ENCODE results near the gene TRIP12. TPM values are rescaled to one million over a fixed set of nuclear protein-coding genes. Genes with fewer than 3 reads are reported as not detected.

The TRIP12 gene
- total and polyA plus RNA-seq, 10 donors: 15.3 to 263 (median 189) TPM

DNA sequence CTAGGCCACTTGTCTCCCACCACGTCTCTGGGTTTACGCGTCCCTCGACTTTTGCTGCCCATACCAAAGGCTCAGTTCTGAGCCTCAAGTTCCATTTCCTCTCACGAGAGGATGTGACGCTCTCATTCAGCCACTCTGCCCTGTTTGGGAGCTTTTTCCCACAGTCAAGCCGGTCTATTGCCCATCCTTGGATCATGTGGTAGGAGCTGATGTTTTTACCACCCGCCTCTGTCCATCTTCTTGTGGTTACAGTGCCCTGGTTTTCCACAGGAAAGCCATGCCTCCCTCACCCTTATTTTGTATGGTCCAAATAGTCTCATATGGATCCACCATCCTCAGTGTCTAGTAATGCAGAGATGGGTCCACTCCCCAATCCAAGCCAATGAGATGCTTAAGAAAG, 20.9 kb upstream of the TRIP12 start:
- no peak for TF ChIP-seq POLR2AphosphoS5 (IDR thresholded peaks at IDR 0.05)
- TF ChIP-seq POLR2A (IDR thresholded peaks at IDR 0.05): no peak
- TF ChIP-seq, protein P1, sequence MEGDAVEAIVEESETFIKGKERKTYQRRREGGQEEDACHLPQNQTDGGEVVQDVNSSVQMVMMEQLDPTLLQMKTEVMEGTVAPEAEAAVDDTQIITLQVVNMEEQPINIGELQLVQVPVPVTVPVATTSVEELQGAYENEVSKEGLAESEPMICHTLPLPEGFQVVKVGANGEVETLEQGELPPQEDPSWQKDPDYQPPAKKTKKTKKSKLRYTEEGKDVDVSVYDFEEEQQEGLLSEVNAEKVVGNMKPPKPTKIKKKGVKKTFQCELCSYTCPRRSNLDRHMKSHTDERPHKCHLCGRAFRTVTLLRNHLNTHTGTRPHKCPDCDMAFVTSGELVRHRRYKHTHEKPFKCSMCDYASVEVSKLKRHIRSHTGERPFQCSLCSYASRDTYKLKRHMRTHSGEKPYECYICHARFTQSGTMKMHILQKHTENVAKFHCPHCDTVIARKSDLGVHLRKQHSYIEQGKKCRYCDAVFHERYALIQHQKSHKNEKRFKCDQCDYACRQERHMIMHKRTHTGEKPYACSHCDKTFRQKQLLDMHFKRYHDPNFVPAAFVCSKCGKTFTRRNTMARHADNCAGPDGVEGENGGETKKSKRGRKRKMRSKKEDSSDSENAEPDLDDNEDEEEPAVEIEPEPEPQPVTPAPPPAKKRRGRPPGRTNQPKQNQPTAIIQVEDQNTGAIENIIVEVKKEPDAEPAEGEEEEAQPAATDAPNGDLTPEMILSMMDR (IDR thresholded peaks at IDR 0.05 in 8 of 11, conservative IDR thresholded peaks at IDR 0.05 in 3 of 11): no peak
- H3K4me3 ChIP-seq: no peak overlapping the region
- no peaks in the 10 kb centered on the region for H3K36me3 ChIP-seq
- DNase-seq: no peak
- no peaks in the 10 kb centered on the region for H3K4me1 ChIP-seq
- H3K27ac ChIP-seq: no peak overlapping the region
- no peaks in the 10 kb centered on the region for H3K9me3 ChIP-seq
- no peaks in the 10 kb centered on the region for H3K27me3 ChIP-seq (replicated peaks in 1 of 7)
- WGBS, 5 donors: 93 to 97% (median 95%) methylated on average over 8 of the region's 8 CpGs
- intact Hi-C loops (cut with DNase I; ENCODE audit: low total_unique reads): no loop called here

- intact Hi-C loops (cut with DNase I; ENCODE audit: low total_unique reads): no loop called here
Measured at GRCh38 chr2:229937537-229937936, 15.7 kb upstream of the TRIP12 start.

DNA sequence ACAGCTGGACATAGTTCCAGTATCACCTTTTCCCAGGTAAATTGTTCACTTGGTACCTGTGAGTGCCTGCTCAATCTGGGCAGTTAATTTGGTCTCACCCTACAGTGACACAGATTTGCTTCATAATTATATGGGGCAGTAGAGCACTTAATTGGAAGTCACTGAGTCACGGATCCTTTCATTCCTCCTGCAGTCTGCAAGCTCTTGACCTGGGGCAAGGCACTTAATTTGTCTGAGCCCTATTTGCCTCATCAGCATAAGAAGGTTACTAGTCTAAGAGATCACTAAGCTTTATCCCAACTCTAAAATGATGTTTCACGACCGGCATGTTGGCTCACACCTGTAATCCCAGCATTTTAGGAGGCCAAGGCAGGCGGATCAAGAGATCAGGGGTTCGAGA, 9.4 kb upstream of the TRIP12 start:
- no peak overlapping the region for H3K27ac ChIP-seq
- no peak for DNase-seq
- no peaks in the 10 kb centered on the region for H3K27me3 ChIP-seq (replicated peaks in 1 of 7)
- no peaks in the 10 kb centered on the region for H3K36me3 ChIP-seq
- H3K9me3 ChIP-seq: peaks cover 0 to 3% (median 0%) of the 10 kb centered on the region in 8 donors
- no peaks in the 10 kb centered on the region for H3K4me1 ChIP-seq
- intact Hi-C loops (cut with DNase I; ENCODE audit: low total_unique reads): no loop called here
- H3K4me3 ChIP-seq: no peak overlapping the region
- no peak for TF ChIP-seq POLR2A (IDR thresholded peaks at IDR 0.05)
- WGBS, 5 donors: 87 to 96% (median 91%) methylated on average over 5 of the region's 5 CpGs

More at GRCh38 chr2:229937537-229937936, 15.7 kb upstream of the TRIP12 start:
- no peak for DNase-seq
- Histone ChIP-seq H3K4me3 (no peak overlapping the region), H3K9me3 (peaks cover 0 to 3% (median 0%) of the 10 kb centered on the region in 8 donors), H3K27ac (no peak overlapping the region), H3K36me3 (no peaks in the 10 kb centered on the region), H3K27me3 (replicated peaks in 1 of 7) (no peaks in the 10 kb centered on the region), H3K4me1 (no peaks in the 10 kb centered on the region)
- TF ChIP-seq POLR2A (IDR thresholded peaks at IDR 0.05): no peak
- TF ChIP-seq, protein P1 (IDR thresholded peaks at IDR 0.05 in 8 of 11, conservative IDR thresholded peaks at IDR 0.05 in 3 of 11): no peak
- 89 to 91% (median 91%) methylated on average over 4 of the region's 4 CpGs for WGBS, 5 donors

DNA sequence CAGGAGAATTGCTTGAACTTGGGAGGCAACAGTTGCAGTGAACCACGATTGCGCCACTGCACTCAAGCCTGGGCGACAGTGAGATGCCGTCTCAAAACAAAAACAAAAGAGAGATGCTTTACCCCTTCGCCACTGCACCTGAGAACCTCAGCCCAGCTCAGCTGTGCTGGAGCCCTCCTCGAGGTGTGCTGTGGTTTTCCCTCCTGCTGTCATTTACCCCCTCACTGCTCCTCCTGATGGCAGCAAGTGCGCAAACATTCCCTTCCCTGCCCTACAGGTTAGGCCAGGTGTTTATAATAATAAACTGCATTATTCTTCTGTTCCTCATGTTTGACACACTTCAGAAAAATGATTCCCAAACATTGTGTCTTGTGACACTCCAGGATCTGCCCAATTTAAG, 8.8 kb upstream of the TRIP12 start:
- intact Hi-C loops (cut with DNase I; ENCODE audit: low total_unique reads): no loop called here
- no peaks in the 10 kb centered on the region for H3K27me3 ChIP-seq (replicated peaks in 1 of 7)
- no peak for TF ChIP-seq POLR2AphosphoS5 (IDR thresholded peaks at IDR 0.05)
- TF ChIP-seq, protein P1 (IDR thresholded peaks at IDR 0.05 in 8 of 11, conservative IDR thresholded peaks at IDR 0.05 in 3 of 11): no peak
- no peak for TF ChIP-seq POLR2A (IDR thresholded peaks at IDR 0.05)
- DNase-seq: no peak
- H3K4me1 ChIP-seq: no peaks in the 10 kb centered on the region
- WGBS, 5 donors: 86 to 90% (median 88%) methylated on average over 7 of the region's 7 CpGs
- H3K36me3 ChIP-seq: no peaks in the 10 kb centered on the region
- H3K4me3 ChIP-seq: no peak overlapping the region
- no peak overlapping the region for H3K27ac ChIP-seq
- peaks cover 0 to 3% (median 0%) of the 10 kb centered on the region in 8 donors for H3K9me3 ChIP-seq

DNA sequence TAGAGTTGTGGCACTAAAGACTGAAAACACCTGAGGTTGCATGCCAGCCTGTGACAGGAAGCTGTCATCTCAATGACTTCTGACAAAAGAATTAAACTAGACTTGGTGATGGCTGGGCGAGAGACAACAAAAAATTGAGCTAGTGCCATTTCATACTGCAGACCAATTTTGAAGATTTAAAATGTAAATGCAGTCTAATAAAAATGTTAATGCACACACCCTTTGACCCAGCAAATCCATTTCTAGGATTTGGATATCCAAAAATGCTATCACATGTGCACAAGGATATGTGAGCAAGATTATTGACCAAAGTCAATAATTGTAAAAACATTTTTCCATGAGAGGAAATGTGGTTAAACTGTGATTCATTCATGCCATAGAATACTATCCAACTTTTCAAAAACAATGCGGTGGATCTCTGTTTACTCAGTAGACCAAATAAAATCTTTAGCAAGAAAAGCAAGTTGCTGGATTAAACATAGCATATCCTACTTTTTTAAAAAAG, 6.1 kb upstream of the TRIP12 start:
- TF ChIP-seq, protein P1 (IDR thresholded peaks at IDR 0.05 in 8 of 11, conservative IDR thresholded peaks at IDR 0.05 in 3 of 11): no peak
- TF ChIP-seq POLR2AphosphoS5 (IDR thresholded peaks at IDR 0.05): no peak
- no peak for TF ChIP-seq POLR2A (IDR thresholded peaks at IDR 0.05)
- H3K9me3 ChIP-seq: no peaks in the 10 kb centered on the region
- no peak for DNase-seq
- peaks cover 5 to 14% (median 7%) of the 10 kb centered on the region in 6 donors for H3K4me1 ChIP-seq
- H3K36me3 ChIP-seq: no peaks in the 10 kb centered on the region
- H3K27me3 ChIP-seq (replicated peaks in 1 of 7): no peaks in the 10 kb centered on the region
- WGBS, 5 donors: 84 to 92% (median 87%) methylated on average over 2 of the region's 2 CpGs
- intact Hi-C loops (cut with DNase I; ENCODE audit: low total_unique reads): no loop called here
- no peak overlapping the region for H3K4me3 ChIP-seq
- H3K27ac ChIP-seq: no peak overlapping the region
